Measurements from ENCODE around the gene PTPRD. TPM values are rescaled to one million over a fixed set of nuclear protein-coding genes. Genes with fewer than 3 reads are reported as not detected.

Gene PTPRD
- total and polyA plus RNA-seq, 2 donors (not counting 1 experiment from before 2014, with no cell fraction given), result not detected

DNA sequence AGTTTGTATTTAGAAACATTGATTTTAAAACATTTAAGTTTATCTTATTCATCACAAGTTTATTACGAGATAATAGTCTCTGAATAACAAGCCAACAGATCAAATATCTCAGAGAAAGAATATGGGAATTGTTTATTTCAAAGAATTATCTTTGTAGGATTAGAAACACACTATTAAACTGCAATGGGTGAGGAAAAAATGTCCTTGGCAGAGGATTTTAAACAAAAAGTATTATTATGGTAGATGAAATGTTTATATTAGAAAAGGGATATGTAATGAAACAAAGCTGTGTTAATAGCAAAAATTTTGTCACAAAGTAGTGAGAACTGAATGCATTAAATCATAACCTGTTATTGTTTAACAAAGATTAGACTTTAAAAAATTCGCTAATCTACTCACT lies 1430.4 kb downstream of the PTPRD start:
- H3K4me1 ChIP-seq (ENCODE audit: control insufficient read depth in 2 of 2, insufficient read depth in 2 of 2, low read length in 2 of 2), result no peaks in the 10 kb centered on the region
- CTCF ChIA-PET, result no interaction called here
- Mint-ChIP-seq H3K27ac (no peak overlapping the region), H3K27me3 (no peaks in the 10 kb centered on the region), H3K4me3 (no peak overlapping the region), H3K4me1 (no peaks in the 10 kb centered on the region), H3K9me3 (ENCODE audit: insufficient read depth) (no peaks in the 10 kb centered on the region)
- DNase-seq (no peak), ATAC-seq (ENCODE audit: low read depth) (no peak)
- no peak overlapping the region for H3K9ac ChIP-seq (ENCODE audit: low read length)
- no peak overlapping the region for H3K4me2 ChIP-seq (replicated peaks; ENCODE audit: low read depth, low read length, poor library complexity, severe bottlenecking)
- no peak overlapping the region for H3K4me3 ChIP-seq (ENCODE audit: control extremely low read depth in 1 of 5, extremely low read depth in 1 of 5, insufficient read depth in 1 of 5, low read depth in 2 of 5, low read length in 4 of 5)
- TF ChIP-seq, protein P1, sequence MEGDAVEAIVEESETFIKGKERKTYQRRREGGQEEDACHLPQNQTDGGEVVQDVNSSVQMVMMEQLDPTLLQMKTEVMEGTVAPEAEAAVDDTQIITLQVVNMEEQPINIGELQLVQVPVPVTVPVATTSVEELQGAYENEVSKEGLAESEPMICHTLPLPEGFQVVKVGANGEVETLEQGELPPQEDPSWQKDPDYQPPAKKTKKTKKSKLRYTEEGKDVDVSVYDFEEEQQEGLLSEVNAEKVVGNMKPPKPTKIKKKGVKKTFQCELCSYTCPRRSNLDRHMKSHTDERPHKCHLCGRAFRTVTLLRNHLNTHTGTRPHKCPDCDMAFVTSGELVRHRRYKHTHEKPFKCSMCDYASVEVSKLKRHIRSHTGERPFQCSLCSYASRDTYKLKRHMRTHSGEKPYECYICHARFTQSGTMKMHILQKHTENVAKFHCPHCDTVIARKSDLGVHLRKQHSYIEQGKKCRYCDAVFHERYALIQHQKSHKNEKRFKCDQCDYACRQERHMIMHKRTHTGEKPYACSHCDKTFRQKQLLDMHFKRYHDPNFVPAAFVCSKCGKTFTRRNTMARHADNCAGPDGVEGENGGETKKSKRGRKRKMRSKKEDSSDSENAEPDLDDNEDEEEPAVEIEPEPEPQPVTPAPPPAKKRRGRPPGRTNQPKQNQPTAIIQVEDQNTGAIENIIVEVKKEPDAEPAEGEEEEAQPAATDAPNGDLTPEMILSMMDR (IDR thresholded peaks at IDR 0.05), result no peak
- no peak for TF ChIP-seq EZH2 (IDR thresholded peaks at IDR 0.05; ENCODE audit: borderline replicate concordance, insufficient read depth, low read depth, low read length, poor library complexity, severe bottlenecking)
- H3K79me2 ChIP-seq (ENCODE audit: control insufficient read depth, insufficient read depth, low read length), result no peaks in the 10 kb centered on the region
- POLR2A ChIA-PET, result no interaction called here
- H4K20me1 ChIP-seq (ENCODE audit: control insufficient read depth, insufficient read depth, low read length, poor library complexity, severe bottlenecking), result no peaks in the 10 kb centered on the region
- H3K36me3 ChIP-seq (replicated peaks in 1 of 2; ENCODE audit: control extremely low read depth in 1 of 2, control insufficient read depth in 1 of 2, extremely low read depth in 1 of 2, insufficient read depth in 2 of 2, low read length in 1 of 2), result no peaks in the 10 kb centered on the region
- H3K27me3 ChIP-seq (replicated peaks in 1 of 4; ENCODE audit: control extremely low read depth in 1 of 4, control insufficient read depth in 3 of 4, insufficient read depth in 4 of 4, low read length in 3 of 4), result no peaks in the 10 kb centered on the region
- H2AFZ ChIP-seq (ENCODE audit: insufficient read depth, low read depth, low read length, poor library complexity, severe bottlenecking), result no peak overlapping the region
- 100% methylated on average over 1 of the region's 2 CpGs for WGBS (ENCODE audit: insufficient coverage)
- no peak overlapping the region for H3K27ac ChIP-seq (ENCODE audit: low read length in 2 of 2)
- H3K9me3 ChIP-seq (ENCODE audit: control extremely low read depth in 1 of 3, control insufficient read depth in 2 of 3, insufficient read depth in 1 of 3, low read length in 2 of 3), result no peaks in the 10 kb centered on the region
- intact Hi-C loops (cut with micrococcal nuclease), result no loop called here

DNA sequence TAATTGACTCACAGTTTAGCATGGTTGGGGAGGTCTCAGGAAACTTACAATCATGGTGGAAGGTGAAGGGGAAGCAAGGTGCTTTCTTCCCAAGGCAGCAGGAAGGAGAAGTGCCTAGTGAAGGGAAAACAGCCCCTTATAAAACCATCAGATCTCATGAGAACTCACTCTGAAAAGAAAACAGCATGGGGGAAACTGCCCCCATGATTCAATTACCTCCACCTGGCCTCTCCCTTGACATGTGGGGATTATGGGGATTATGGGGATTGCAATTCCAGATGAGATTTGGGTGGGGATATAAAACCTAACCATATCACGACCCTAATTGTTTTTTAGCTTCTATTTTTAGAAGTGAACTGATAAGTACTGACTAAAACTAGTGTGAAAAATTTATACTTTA lies 1435.7 kb downstream of the PTPRD start:
- WGBS (ENCODE audit: insufficient coverage), result no CpG with 5 or more reads among the region's 1 CpG
- intact Hi-C loops (cut with micrococcal nuclease), result no loop called here
- Histone ChIP-seq H4K20me1 (ENCODE audit: control insufficient read depth, insufficient read depth, low read length, poor library complexity, severe bottlenecking) (no peaks in the 10 kb centered on the region), H3K9ac (ENCODE audit: low read length) (no peak overlapping the region), H3K4me2 (replicated peaks; ENCODE audit: low read depth, low read length, poor library complexity, severe bottlenecking) (no peak overlapping the region), H3K27me3 (replicated peaks in 1 of 4; ENCODE audit: control extremely low read depth in 1 of 4, control insufficient read depth in 3 of 4, insufficient read depth in 4 of 4, low read length in 3 of 4) (no peaks in the 10 kb centered on the region), H3K36me3 (replicated peaks in 1 of 2; ENCODE audit: control extremely low read depth in 1 of 2, control insufficient read depth in 1 of 2, extremely low read depth in 1 of 2, insufficient read depth in 2 of 2, low read length in 1 of 2) (no peaks in the 10 kb centered on the region), H3K9me3 (ENCODE audit: control extremely low read depth in 1 of 3, control insufficient read depth in 2 of 3, insufficient read depth in 1 of 3, low read length in 2 of 3) (no peaks in the 10 kb centered on the region), H3K27ac (ENCODE audit: low read length in 2 of 2) (no peak overlapping the region), H3K79me2 (ENCODE audit: control insufficient read depth, insufficient read depth, low read length) (no peaks in the 10 kb centered on the region), H3K4me3 (ENCODE audit: control extremely low read depth in 1 of 5, extremely low read depth in 1 of 5, insufficient read depth in 1 of 5, low read depth in 2 of 5, low read length in 4 of 5) (no peak overlapping the region), H3K4me1 (ENCODE audit: control insufficient read depth in 2 of 2, insufficient read depth in 2 of 2, low read length in 2 of 2) (no peaks in the 10 kb centered on the region), H2AFZ (ENCODE audit: insufficient read depth, low read depth, low read length, poor library complexity, severe bottlenecking) (no peak overlapping the region)
- no peaks in the 10 kb centered on the region for H3K9me3 Mint-ChIP-seq (ENCODE audit: insufficient read depth)
- no peak for TF ChIP-seq EZH2 (IDR thresholded peaks at IDR 0.05; ENCODE audit: borderline replicate concordance, insufficient read depth, low read depth, low read length, poor library complexity, severe bottlenecking)
- TF ChIP-seq, protein P1 (IDR thresholded peaks at IDR 0.05), result no peak
- H3K27ac Mint-ChIP-seq, result no peak overlapping the region
- POLR2A ChIA-PET, result no interaction called here
- no peaks in the 10 kb centered on the region for H3K4me1 Mint-ChIP-seq
- no peak overlapping the region for H3K4me3 Mint-ChIP-seq
- CTCF ChIA-PET, result no interaction called here
- DNase-seq (no peak), ATAC-seq (ENCODE audit: low read depth) (no peak)
- no peaks in the 10 kb centered on the region for H3K27me3 Mint-ChIP-seq

Data from B cell (primary cell).